GM19240 (cell line): Measurements from ENCODE around the gene TMEM132A.

Experiments used
- DNase-seq: peaks from one replicate; pipeline ENCODE4 v3.0.0; 2011; ENCODE audit warnings: low spot score; ENCODE audit not compliant: insufficient read length

Gene TMEM132A

DNA sequence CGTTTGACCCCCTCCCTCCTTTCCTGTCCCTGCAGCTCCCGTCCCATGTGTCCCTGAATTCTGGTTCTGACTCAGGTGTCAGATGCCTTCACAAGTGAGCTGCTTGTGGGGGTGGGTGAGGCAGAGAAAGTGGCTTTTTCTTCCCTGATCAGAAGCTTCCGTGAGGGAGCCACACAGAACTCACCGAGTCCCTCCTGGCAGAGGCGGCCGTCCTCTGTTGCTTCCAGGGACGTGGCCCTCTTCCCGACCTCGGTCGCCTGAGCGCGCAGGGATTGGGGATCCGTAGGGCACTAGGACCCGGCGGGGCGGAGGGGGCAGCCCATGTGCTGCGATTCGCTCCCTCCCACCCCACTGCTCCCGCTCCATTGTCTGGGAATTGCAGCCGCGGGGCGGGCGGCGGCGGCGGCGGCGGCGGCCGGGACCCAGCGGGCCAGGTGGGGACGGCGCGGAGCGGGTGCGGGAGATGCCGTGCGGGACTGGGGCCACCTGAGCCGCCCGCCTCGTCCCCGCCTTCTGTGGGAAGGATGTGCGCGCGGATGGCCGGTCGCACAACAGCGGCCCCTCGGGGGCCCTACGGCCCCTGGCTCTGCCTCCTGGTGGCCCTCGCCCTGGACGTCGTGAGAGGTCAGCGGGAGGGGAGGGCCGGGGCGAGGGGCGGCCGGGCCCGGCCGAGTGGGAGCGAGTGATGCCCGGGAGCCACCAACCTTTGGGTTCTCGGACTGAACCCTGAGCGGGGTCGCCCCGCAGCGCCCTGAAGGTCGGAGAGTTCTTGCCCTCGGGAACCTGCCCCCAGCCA, at the start of gene TMEM132A:
TSS of gene TMEM132A (plus strand) at position 351 of the 796 bp plus-strand sequence. CDS start at position 525, 174 bp downstream.
- DNase-seq = no peak

DNA sequence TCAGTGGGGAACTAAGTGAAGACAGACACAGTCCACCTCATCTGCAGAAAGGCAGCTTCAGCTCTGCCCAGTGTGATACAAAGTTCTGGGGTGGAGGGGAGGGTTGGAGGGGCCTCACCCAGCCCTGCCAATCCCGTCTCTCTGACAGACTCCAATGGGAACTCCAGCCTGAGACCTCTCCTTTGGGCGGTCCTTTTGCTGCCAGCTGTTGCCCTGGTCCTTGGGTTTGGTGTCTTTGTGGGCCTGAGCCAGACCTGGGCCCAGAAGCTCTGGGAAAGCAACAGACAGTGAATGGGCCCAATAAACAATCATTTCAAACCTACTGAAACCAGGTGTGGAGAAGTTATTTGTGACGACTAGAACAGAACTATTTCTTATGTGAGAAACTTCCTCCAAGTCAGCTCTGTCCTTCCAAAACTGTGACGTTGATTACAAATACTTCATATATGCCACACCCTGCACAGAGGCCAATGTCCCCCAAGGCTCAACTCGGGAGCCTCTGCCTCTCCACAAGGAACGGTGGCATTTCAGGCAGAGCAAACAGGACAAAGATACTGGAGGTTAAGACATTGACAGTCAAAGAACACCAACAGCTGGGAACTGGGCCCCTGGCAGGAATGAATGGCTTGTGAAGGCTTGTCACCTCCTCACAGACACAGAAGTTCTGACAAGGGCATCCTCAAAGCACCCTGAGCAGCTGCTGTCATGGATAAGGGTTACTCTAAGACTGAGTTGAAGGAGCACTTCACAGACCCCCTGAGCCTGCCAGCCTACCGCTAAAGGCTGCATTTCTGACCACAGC, 48.7 kb upstream of the TMEM132A start:
- no peak for DNase-seq

- DNase-seq = no peak
Observed at GRCh38 chr11:60876168-60876485, 48.1 kb upstream of the TMEM132A start.

DNA sequence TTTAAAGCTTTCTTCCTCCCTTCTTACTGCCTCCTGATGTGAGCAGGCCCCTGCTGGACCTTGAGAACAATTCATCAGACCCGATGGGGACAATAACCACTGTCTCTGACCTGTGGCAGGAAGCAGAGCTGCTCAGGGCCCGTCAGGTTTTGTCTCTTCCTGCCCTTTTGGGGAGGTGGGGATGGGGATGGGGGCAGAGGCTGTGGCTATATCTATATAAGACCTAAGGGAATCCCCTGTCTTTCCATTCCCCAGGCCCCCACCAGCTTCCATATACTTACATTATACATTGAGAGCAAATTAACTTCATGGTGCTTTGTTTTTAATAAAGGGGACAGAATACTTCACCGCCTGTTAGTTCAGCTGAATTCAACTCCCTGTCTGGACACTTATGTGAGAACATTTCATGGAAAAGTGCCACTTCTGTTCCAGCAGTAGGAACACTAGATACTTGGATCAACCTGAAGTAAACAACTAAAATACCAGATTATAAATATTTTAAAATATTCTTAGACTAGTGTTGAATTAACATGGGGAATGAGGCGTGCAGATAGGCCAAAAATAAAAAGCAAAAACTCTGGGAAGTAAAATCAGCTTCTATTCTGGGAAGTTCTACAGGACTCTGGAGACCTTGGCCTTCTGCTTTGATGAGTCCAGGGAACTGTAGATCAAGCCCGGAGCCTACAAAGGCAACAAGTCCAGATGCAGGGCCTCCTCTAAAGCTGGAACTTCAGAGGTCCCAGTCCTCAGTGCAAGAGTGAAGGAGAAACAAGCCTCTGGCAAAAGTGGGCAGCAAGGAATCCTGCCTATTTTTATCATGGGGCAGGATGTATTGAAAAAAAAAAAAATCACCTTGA, 45.8 kb upstream of the TMEM132A start:
- no peak for DNase-seq

- no peak for DNase-seq
Observed at GRCh38 chr11:60879104-60879503, 45.2 kb upstream of the TMEM132A start.

DNA sequence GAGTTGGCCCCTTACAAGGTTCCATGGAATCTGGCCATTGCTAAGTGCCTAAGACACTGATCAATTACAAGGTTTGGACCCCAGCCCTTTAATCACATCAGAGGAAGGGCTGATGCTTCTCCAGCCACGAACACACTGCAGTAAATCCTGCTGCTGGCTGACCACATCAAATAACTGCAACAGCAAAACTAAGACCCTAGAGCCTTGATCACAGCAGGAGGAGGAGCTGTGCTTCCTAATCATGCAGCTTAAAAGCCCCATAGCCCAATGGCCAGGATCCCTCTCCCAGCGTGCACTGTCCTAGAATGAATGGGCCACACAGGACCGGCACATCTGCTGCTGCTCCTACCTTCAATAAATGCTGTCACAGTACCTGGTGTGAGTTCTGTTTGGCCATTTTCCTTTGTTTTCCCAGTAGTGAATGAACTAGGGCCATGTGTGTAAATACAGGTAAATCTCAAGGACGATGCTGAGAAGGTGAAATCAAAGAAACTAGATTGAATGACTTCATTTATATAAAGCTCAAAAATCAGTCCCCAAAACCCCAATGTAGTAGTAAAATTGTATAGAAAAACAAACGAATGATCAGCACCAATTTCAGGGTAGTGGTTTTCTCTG, 44.2 kb upstream of the TMEM132A start:
- DNase-seq = no peak

DNA sequence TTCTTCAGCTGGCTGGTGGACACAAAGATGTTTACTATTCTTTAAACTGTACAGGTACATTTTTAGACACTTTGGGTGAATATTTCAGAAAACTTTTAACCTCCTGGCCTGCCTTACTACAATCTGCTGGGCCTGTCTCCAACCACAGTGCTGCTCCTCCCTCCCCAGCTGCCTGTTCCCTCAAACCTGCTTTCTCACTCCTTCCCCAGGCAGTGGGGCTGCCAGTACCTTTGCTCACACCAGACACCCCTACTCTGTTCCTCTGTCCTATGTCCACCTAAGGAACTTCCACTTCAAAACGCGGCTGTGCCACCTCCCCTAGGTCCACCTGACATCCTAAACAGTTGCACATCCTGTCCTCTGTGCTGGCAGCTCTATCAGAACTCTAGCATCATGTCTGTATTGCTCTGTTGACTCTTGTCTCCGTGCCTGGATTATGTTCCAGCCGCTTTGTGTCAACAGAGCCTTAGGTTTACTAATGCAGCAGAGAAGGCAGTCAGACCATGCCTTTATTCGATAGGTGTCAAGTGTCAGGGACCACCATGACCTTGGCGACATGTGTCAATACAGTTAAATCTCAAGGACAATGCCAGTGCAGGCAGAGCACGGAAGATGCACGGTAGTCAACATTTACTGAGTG, 43.5 kb upstream of the TMEM132A start:
- no peak for DNase-seq

DNA sequence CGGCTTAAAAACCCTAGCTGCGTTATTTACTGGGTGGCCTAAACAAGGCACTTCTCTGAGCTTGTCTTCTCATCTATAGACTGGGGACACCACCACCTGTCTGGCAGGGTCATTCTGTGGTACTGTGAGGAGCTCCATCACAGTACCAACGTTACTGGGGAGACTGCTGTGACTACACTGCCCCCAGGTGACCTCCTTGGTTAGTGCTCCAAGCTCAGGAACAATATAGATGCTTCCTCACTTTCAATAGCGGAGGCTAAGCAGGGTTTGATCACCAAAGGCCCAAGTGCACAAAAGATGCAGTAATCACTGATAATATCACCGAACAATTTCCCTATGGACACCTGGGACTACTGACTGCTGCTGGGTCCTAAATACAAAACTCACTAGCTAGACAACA, 36.7 kb upstream of the TMEM132A start:
- no peak for DNase-seq

DNA sequence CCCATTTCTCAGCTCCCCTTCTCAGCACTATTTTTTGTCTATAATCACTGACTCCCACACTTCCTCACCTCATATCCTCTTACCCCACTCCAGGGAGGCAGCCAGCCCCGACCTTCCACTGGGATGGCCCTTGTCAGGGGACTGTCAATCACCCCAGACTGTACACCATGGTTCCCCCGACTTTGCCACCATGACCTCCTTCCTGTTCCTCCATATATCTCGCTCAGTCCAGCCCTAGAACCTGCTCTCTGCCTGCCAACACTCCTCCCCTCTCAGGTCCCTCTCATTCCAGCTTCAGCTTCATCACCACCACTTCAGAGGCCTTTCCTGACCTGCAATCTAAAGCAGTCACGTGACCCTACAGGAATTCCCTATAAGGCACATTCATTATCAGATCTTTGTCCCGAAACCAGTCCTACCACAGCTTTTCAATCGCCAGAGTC, 34.4 kb upstream of the TMEM132A start:
- no peak for DNase-seq

- DNase-seq = no peak
Observed at GRCh38 chr11:60890696-60891095, 33.6 kb upstream of the TMEM132A start.

DNA sequence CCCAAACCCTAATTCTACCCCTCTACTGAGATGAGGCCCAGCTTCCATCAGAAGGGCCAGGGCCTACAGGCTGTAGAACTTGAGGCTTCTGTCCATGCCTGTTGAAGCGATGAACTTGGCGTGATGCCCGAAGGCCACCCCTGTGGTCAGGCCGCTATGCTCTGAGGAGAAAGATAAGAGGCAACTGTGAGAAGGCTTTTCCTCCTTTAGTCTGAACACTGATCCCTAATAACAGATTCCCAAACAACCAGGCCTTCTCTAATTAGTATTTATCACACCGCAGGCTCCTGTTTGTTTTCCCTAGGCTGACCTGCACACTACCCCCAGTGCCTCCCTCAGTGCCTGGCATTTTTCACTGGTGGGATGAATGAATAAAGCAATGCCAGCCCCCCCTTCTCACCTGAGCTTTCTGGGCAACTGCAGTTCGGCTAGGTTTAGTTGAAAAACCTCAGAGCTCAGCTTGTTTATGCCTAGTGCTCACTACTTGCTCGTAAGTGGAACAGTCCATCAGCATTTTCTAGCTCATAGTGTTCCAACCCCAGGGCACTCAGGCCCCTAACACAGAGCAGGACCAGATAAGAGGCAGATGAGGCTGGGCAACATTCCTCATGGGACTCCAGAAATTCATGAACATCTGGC, 33.0 kb upstream of the TMEM132A start:
- DNase-seq = no peak

DNA sequence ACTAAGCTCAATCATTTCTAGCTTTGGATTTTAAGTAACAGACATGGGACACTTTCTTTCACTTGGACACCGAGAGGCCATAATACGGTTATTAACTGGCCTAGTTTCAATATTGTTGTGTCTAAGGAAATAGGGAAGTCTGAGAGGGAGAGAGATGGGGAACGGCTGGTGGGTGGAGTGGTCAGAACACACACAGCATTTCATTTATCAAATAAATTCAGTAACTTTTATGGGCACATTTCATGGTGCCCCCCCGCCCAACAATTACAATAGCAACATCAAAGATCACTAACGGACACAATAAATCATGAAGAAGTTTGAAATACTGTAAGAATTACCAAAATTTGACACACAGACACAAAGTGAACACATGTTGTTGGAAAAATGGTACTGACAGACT, 28.6 kb upstream of the TMEM132A start:
- DNase-seq = no peak

- DNase-seq = no peak
Observed at GRCh38 chr11:60897496-60897895, 26.8 kb upstream of the TMEM132A start.

DNA sequence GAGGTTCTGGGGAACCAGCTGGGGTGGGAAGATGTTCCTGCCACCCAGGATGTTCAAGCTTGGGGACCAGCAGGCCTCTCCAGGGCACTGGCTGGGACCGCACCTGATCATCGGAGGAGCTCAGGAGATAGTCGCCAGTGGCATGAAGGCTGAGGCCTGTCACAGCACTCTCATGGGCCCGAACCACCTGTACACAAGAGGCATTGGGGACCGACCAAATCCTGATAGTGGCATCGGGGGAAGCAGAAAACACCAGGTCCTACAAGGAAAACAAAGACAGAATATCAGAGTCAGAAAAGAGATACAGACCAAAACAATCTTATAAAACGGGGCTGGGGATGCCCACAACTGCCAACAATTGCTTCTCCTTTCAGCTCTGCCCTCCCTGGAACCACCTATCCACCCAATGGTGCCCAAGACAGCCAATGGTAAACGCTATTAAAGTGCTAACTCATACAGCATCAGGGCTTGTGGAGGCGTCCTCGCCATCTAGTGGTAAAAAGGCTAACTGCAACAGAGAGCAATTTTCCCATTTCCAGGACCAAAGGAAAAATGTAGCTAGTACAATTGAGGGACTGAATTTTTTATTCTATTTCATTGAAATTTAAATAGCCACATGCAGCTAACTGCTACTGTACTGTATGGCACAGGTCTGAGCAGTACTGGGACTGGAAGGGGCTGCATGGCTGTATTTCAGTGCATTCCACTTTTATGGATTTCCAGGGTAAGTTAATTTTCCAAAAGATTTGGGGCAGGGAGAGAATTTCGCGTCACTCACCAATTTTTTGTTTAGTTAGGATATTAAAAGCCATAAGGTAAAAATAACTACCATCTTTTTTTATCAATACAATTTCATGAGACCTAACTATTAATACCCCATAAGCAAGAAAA, 25.0 kb upstream of the TMEM132A start:
- DNase-seq = no peak

DNA sequence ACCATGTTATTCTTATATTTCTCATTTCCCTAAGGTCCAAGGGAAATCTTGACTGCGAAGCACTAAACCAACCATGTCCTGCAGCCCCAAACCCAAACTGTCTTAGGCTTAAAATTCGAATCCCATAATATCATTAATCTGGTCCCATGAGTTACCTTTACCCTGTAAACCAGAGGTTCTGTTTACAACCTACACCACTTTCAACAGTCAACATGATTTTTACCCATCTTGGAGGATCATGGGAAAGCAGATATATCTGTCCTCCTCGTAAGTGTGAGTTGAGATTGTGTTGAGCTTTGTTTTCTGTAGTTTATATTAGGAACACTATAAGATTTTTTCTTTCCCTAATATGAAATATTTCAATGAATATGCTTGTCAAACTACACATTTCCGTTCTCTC, 24.3 kb upstream of the TMEM132A start:
- no peak for DNase-seq

GRCh38 chr11:60900673-60901404, 23.4 kb upstream of the TMEM132A start:
- DNase-seq = no peak

DNA sequence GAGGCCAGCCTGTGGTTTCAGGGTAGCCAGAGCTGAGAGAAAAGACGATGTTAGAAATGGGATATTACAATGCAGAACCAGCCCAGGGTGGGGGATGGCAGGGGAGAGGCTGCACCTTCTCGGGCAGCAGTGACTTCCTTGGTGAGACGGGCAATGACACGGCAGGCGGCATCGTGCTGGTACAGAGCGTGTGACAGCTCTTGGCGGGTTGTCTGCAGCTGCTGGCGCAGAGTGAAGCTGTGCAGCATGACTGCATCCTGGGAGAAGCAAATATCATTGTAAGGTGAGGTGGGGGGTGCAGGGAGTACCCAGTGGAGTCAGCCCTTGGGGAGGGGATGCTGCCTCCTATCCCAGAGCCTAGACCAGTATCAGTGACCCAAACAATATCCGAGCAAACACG, 21.6 kb upstream of the TMEM132A start:
- DNase-seq = no peak

DNA sequence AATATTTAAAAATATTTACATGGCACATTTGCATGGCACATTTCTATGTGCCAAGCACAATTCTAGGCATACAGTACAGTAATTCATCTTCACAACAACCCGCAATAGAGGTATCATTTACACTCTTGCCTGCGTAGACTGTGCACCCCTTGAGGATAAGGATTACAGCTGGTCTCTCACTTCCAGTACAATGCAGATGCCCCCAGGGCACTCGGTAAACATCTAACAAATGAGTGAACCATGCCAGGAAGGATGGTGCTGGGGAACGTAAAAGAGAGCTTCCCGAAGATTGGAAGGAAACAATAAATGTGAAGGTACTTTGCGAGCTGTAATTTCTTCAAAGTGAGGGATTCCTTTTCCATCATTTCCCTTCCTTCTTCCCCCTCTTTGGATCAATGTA, 19.2 kb upstream of the TMEM132A start:
- no peak for DNase-seq
